Neutrophil (primary cell): ENCODE measurements around the gene AKT3.

ENCODE experiments used
- H3K27ac ChIP-seq: fragments of 200-600 bp; sonication (generic); 2 replicates; pipeline ENCODE4 v1.5.1; 2016; ENCODE audit warnings: mild to moderate bottlenecking, moderate library complexity
- H3K27me3 ChIP-seq: fragments of 200-600 bp; sonication (generic); 2 replicates; pipeline ENCODE4 v1.6.0; 2016; ENCODE audit warnings: mild to moderate bottlenecking
- H3K36me3 ChIP-seq: fragments of 200-600 bp; sonication (generic); 2 replicates; pipeline ENCODE4 v1.5.1; 2017
- H3K4me1 ChIP-seq, 2 experiments: fragments of 200-600 bp in 1 of 2; sonication (generic) in 1 of 2; 1 replicate in 1 of 2; 2 replicates in 1 of 2; pipeline versions ENCODE4 v1.5.1 to v1.6.1; 2013 to 2016; ENCODE audit warnings: low read depth in 1 of 2, low read length in 1 of 2, mild to moderate bottlenecking in 1 of 2, moderate library complexity in 1 of 2; ENCODE audit not compliant: control insufficient read depth in 1 of 2, insufficient read depth in 1 of 2
- H3K4me3 ChIP-seq, 2 experiments: fragments of 200-600 bp in 1 of 2; sonication (generic) in 1 of 2; 1 replicate in 1 of 2; 2 replicates in 1 of 2; pipeline ENCODE4 v1.5.1; 2013 to 2016; ENCODE audit warnings: low read depth in 1 of 2, low read length in 1 of 2, mild to moderate bottlenecking in 1 of 2, moderate library complexity in 1 of 2
- H3K9me3 ChIP-seq: fragments of 200-600 bp; sonication (generic); 2 replicates; pipeline ENCODE4 v1.5.1; 2016
- TF ChIP-seq, protein P1 (sequence below): fragments of 200-600 bp; sonication (generic); IDR thresholded peaks from 2 replicates; pipeline ENCODE4 v1.5.1; 2016; ENCODE audit warnings: antibody characterized with exemption

The AKT3 gene

DNA sequence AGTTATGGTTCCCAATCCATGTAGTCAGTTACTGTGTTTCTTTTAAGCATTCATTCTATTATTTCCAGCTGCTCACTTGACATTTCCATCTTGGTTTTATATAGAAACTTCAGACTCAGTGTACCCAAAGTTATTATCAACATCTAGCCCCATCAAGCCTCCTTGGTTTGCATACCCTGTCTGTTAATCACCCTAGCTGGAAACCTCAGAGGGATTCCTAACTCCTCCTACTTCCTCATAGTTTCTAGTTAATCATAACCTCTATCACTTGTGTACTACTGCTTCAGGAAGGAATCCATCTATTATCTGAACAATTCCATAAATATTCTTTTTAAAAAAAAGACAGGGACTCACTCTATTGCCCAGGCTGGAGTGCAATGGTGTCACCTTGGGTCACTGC, 300.9 kb downstream of the AKT3 start:
- H3K4me3 ChIP-seq, result no peak overlapping the region
- H3K36me3 ChIP-seq, result no peaks in the 10 kb centered on the region
- no peaks in the 10 kb centered on the region for H3K27me3 ChIP-seq
- no peaks in the 10 kb centered on the region for H3K4me1 ChIP-seq
- no peaks in the 10 kb centered on the region for H3K9me3 ChIP-seq
- H3K27ac ChIP-seq, result no peak overlapping the region
- TF ChIP-seq, protein P1, sequence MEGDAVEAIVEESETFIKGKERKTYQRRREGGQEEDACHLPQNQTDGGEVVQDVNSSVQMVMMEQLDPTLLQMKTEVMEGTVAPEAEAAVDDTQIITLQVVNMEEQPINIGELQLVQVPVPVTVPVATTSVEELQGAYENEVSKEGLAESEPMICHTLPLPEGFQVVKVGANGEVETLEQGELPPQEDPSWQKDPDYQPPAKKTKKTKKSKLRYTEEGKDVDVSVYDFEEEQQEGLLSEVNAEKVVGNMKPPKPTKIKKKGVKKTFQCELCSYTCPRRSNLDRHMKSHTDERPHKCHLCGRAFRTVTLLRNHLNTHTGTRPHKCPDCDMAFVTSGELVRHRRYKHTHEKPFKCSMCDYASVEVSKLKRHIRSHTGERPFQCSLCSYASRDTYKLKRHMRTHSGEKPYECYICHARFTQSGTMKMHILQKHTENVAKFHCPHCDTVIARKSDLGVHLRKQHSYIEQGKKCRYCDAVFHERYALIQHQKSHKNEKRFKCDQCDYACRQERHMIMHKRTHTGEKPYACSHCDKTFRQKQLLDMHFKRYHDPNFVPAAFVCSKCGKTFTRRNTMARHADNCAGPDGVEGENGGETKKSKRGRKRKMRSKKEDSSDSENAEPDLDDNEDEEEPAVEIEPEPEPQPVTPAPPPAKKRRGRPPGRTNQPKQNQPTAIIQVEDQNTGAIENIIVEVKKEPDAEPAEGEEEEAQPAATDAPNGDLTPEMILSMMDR, result no peak

DNA sequence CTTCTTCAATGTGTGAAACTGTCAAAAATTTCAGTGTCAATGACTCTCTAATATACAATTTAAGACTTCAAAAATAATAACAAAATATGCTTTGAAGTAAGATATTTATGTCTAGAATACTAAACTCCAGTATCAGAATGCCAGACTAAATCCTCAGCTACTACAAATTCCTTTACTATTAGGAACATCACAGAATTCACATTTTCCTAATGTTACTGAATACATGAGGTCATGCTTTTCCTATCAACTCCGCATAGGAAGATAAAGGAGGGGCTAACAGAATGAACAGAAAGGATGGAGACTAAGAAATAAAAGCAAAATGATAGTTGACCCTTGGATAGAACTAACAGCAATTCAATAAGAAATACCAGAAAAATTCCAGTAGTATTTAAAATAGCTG, 301.5 kb downstream of the AKT3 start:
- Histone ChIP-seq H3K4me3 (no peak overlapping the region), H3K27ac (no peak overlapping the region)

DNA sequence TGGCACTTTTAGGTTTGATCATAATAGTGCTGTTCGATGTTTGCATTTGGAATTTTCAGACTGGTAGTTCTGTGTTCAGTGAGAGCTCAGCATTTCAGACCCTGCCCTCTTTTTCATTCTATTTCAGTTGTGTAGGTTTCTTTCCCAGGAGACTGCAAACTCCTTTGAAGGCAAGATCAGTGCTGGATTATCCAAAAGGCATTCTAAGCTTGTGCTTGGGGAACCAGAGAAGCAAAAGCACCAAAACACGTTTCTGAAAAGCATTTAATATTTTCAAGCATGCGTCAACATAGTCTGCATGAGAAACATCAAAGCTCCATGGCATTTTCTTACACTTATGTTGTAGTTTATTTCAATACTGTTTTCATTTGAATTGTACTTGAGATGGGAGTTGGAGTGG, 302.2 kb downstream of the AKT3 start:
- no peaks in the 10 kb centered on the region for H3K36me3 ChIP-seq
- H3K4me3 ChIP-seq, result no peak overlapping the region
- no peaks in the 10 kb centered on the region for H3K9me3 ChIP-seq
- TF ChIP-seq, protein P1, result no peak
- no peaks in the 10 kb centered on the region for H3K27me3 ChIP-seq
- H3K27ac ChIP-seq, result no peak overlapping the region
- no peaks in the 10 kb centered on the region for H3K4me1 ChIP-seq

More for the DNA sequence above, 301.5 kb downstream of the AKT3 start:
- H3K36me3 ChIP-seq, result no peaks in the 10 kb centered on the region
- no peaks in the 10 kb centered on the region for H3K4me1 ChIP-seq
- no peaks in the 10 kb centered on the region for H3K27me3 ChIP-seq
- H3K9me3 ChIP-seq, result no peaks in the 10 kb centered on the region
- TF ChIP-seq, protein P1, result no peak

DNA sequence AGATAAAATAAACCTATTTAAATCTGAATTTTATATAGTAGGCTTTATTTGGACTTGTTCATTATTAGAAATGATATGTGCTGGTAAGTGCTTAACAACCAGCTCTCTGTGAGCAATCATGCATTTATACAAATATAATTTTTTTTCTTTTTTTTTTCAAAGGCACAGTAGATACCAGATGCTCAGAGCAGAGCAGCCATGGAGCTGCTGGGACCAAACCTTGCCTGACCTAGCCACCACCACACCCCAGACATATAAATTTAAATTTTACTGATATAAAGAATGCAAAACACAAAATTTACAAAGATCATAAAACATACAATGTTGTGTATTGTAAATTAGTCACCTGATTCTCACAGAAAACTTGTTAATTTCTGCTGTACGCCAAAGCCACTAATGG, 303.6 kb downstream of the AKT3 start:
- Histone ChIP-seq H3K4me3 (no peak overlapping the region), H3K9me3 (no peaks in the 10 kb centered on the region), H3K4me1 (no peaks in the 10 kb centered on the region), H3K27me3 (no peaks in the 10 kb centered on the region), H3K36me3 (no peaks in the 10 kb centered on the region), H3K27ac (no peak overlapping the region)
- TF ChIP-seq, protein P1, result no peak

DNA sequence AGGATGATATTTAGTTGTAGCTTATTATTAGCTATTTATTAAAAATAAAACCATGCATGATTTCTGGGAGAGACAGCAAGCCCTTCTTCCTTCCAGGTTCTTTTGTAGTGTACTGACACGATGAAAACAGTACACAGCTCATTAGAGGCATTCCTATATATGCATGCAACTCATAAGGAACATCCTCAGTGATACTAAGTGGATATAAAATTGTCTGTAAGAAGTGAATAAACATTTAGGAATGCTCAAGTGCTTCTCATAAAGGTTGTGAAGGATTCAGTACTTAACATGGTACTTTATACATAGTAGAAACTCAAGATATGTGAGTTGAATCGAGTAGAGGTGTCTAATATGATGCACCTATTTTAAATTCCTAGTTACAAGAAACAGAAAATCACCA, 306.5 kb downstream of the AKT3 start:
- Histone ChIP-seq H3K4me1 (no peaks in the 10 kb centered on the region), H3K36me3 (no peaks in the 10 kb centered on the region), H3K27ac (no peak overlapping the region), H3K27me3 (no peaks in the 10 kb centered on the region), H3K9me3 (no peaks in the 10 kb centered on the region), H3K4me3 (no peak overlapping the region)
- TF ChIP-seq, protein P1, result no peak
